Heart left ventricle (tissue), 13 donors: ENCODE measurements around the gene MYL3.

ENCODE experiments used
- CTCF ChIP-seq, 12 donors: fragments of 200-600 bp; sonication (generic) in 4 of 12; IDR thresholded peaks; one replicate each; pipeline versions ENCODE4 v1.5.0 to v1.8.0; 2018 to 2022; ENCODE audit warnings: antibody characterized with exemption in 12 of 12, mild to moderate bottlenecking in 5 of 12
- POLR2A ChIP-seq, 2 donors: fragments of 450-650 bp; IDR thresholded peaks; one replicate each; pipeline ENCODE4 v1.6.1; 2017; ENCODE audit warnings: antibody characterized with exemption in 2 of 2, mild to moderate bottlenecking in 2 of 2, moderate library complexity in 2 of 2
- donor health status: ischemic (EF 13 %, LVEDD 7.1; RV severe dilation, severe dysfunction).
- donor health status: DM: no; HTN: yes; CAD: no.
- donor health status: DM: no; HTN: no; CAD: no.
- donor health status: ischemic (EF 25% LVEDD 6.9; RV normal size, moderate dysfunction).
- donor health status: ischemic (EF 25% LVEDD 5.7; RV mildly dilated, moderate dysfunction).
- donor health status: ischemic (EF 35%, LVEDD 5.7; RV mildly dilated, moderate dysfunction).
- donor health status: nonischemic (EF 11% LVEDD 7.7; RV severe dilation, severe dysfunction).
- donor health status: DM: yes; HTN: yes; CAD: no.
- donor health status: PGD.
- donor health status: ischemic (EF 29% LVEDD 5.4; RV normal size, mild dysfunction).
- donor health status: nonischemic (EF 23%, LVEDD 6.1; RV moderate dilation, normal function).

- TF ChIP-seq POLR2A (IDR thresholded peaks at IDR 0.05) (no peak), CTCF (IDR thresholded peaks at IDR 0.05) (no peak)
Observed at GRCh38 chr3:46864061-46864881, 1.0 kb upstream of the MYL3 start.
